ENCODE results near the gene BCL11A. TPM values are rescaled to one million over a fixed set of nuclear protein-coding genes. Genes with fewer than 3 reads are reported as not detected.

BCL11A gene
- polyA plus RNA-seq, 1 donor from 2014 or later: 44.0 TPM

- Histone ChIP-seq H3K9ac (ENCODE audit: low read length) (no peak overlapping the region), H3K27me3 (ENCODE audit: insufficient read depth, low read depth, low read length) (no peaks in the 10 kb centered on the region), H3K36me3 (ENCODE audit: insufficient read depth, low read length) (no peaks in the 10 kb centered on the region), H3F3A (ENCODE audit: insufficient read depth, low read length, poor library complexity, severe bottlenecking) (peaks cover 4% of the 10 kb centered on the region), H2AFZ (ENCODE audit: low read depth, low read length) (no peak overlapping the region), H3K4me2 (ENCODE audit: low read length) (no peak overlapping the region), H3K9me3 (ENCODE audit: low read length) (no peaks in the 10 kb centered on the region), H3K79me2 (replicated peaks; ENCODE audit: insufficient read depth, low read length) (peaks cover 100% of the 10 kb centered on the region), H3K4me3 (ENCODE audit: low read length) (peak overlapping the region; percentile 7), H3K9me2 (ENCODE audit: insufficient read depth, low read length) (no peaks in the 10 kb centered on the region), H3K27ac (ENCODE audit: low read length) (no peak overlapping the region), H4K20me1 (ENCODE audit: insufficient read depth) (no peaks in the 10 kb centered on the region)
- TF ChIP-seq REST (IDR thresholded peaks at IDR 0.05; ENCODE audit: borderline replicate concordance): no peak
- no peak for TF ChIP-seq TAF1 (IDR thresholded peaks at IDR 0.05; ENCODE audit: low read depth)
- no peak for TF ChIP-seq EZH2 (IDR thresholded peaks at IDR 0.05; ENCODE audit: borderline replicate concordance, insufficient read depth, low read length, poor library complexity, severe bottlenecking)
- TF ChIP-seq SMC3 (conservative IDR thresholded peaks at IDR 0.05; ENCODE audit: poor library complexity): no peak
- TF ChIP-seq CTCF (IDR thresholded peaks at IDR 0.05; ENCODE audit: poor library complexity, severe bottlenecking): no peak
- no peak for TF ChIP-seq RAD21 (conservative IDR thresholded peaks at IDR 0.05)
- TF ChIP-seq POLR2AphosphoS5 (IDR thresholded peaks at IDR 0.05): no peak
- TF ChIP-seq MXI1 (conservative IDR thresholded peaks at IDR 0.05; ENCODE audit: poor library complexity, severe bottlenecking): no peak
- no peak for TF ChIP-seq EP300 (conservative IDR thresholded peaks at IDR 0.05; ENCODE audit: poor library complexity, severe bottlenecking)
These were observed 17.7 kb downstream of the BCL11A start for GRCh38 chr2:60535685-60536312.

GRCh38 chr2:60534892-60535684 is 18.4 kb downstream of the BCL11A start:
- Histone ChIP-seq H3K9ac (ENCODE audit: low read length) (no peak overlapping the region), H3K4me3 (ENCODE audit: low read length) (peak overlapping the region; percentile 6), H3K4me2 (ENCODE audit: low read length) (no peak overlapping the region), H3F3A (ENCODE audit: insufficient read depth, low read length, poor library complexity, severe bottlenecking) (peaks cover 2% of the 10 kb centered on the region), H3K9me2 (ENCODE audit: insufficient read depth, low read length) (no peaks in the 10 kb centered on the region), H3K79me2 (replicated peaks; ENCODE audit: insufficient read depth, low read length) (peaks cover 100% of the 10 kb centered on the region), H4K20me1 (ENCODE audit: insufficient read depth) (no peaks in the 10 kb centered on the region), H2AFZ (ENCODE audit: low read depth, low read length) (no peak overlapping the region), H3K27me3 (ENCODE audit: insufficient read depth, low read depth, low read length) (no peaks in the 10 kb centered on the region), H3K36me3 (ENCODE audit: insufficient read depth, low read length) (no peaks in the 10 kb centered on the region), H3K9me3 (ENCODE audit: low read length) (no peaks in the 10 kb centered on the region), H3K27ac (ENCODE audit: low read length) (no peak overlapping the region)
- TF ChIP-seq MXI1 (conservative IDR thresholded peaks at IDR 0.05; ENCODE audit: poor library complexity, severe bottlenecking) (no peak), REST (IDR thresholded peaks at IDR 0.05; ENCODE audit: borderline replicate concordance) (no peak), TAF1 (IDR thresholded peaks at IDR 0.05; ENCODE audit: low read depth) (no peak), EP300 (conservative IDR thresholded peaks at IDR 0.05; ENCODE audit: poor library complexity, severe bottlenecking) (no peak), CTCF (IDR thresholded peaks at IDR 0.05; ENCODE audit: poor library complexity, severe bottlenecking) (no peak), POLR2AphosphoS5 (IDR thresholded peaks at IDR 0.05) (no peak), SMC3 (conservative IDR thresholded peaks at IDR 0.05; ENCODE audit: poor library complexity) (no peak), RAD21 (conservative IDR thresholded peaks at IDR 0.05) (no peak), EZH2 (IDR thresholded peaks at IDR 0.05; ENCODE audit: borderline replicate concordance, insufficient read depth, low read length, poor library complexity, severe bottlenecking) (no peak)
